HG02840 (cell line): Measurements from ENCODE around the gene ZNF518A.

Source experiments
- ATAC-seq: cut with Tn5 transposase; IDR thresholded peaks from one replicate; pipeline ENCODE4 v1.9.1; 2021; ENCODE audit warnings: mild to moderate bottlenecking, moderate library complexity, moderate number of reproducible peaks; ENCODE audit not compliant: unreplicated experiment, low FRiP score

Gene ZNF518A

GRCh38 chr10:96129387-96130325 is at the start of gene ZNF518A:
TSS of gene ZNF518A (plus strand) at chr10:96130297. CDS start at chr10:96156323, 26,026 bp downstream.
- peak; percentile 71 for ATAC-seq

- no peak for ATAC-seq
Observed at GRCh38 chr10:96082153-96082552, 47.9 kb upstream of the ZNF518A start.

- no peak for ATAC-seq
Observed at GRCh38 chr10:96082748-96083147, 47.3 kb upstream of the ZNF518A start.

- no peak for ATAC-seq
Observed at GRCh38 chr10:96089116-96089515, 41.0 kb upstream of the ZNF518A start.

- peak; percentile 81 for ATAC-seq
Observed at GRCh38 chr10:96089670-96090462, 40.2 kb upstream of the ZNF518A start.

- no peak for ATAC-seq
Observed at GRCh38 chr10:96090463-96090800, 39.7 kb upstream of the ZNF518A start.

- no peak for ATAC-seq
Observed at GRCh38 chr10:96092999-96093767, 36.9 kb upstream of the ZNF518A start.

GRCh38 chr10:96093948-96094347 is 36.1 kb upstream of the ZNF518A start:
- ATAC-seq = no peak

GRCh38 chr10:96096958-96097357 is 33.1 kb upstream of the ZNF518A start:
- ATAC-seq = no peak

GRCh38 chr10:96097865-96098264 is 32.2 kb upstream of the ZNF518A start:
- ATAC-seq = no peak

GRCh38 chr10:96107623-96108038 is 22.5 kb upstream of the ZNF518A start:
- no peak for ATAC-seq

GRCh38 chr10:96112531-96112930 is 17.6 kb upstream of the ZNF518A start:
- ATAC-seq = no peak

GRCh38 chr10:96118604-96119450 is 11.3 kb upstream of the ZNF518A start:
- no peak for ATAC-seq

GRCh38 chr10:96122824-96123223 is 7.3 kb upstream of the ZNF518A start:
- ATAC-seq = no peak

GRCh38 chr10:96124230-96125141 is 5.6 kb upstream of the ZNF518A start:
- no peak for ATAC-seq

- no peak for ATAC-seq
Observed at GRCh38 chr10:96125142-96125515, 5.0 kb upstream of the ZNF518A start.

GRCh38 chr10:96130326-96130995 is 364 bp downstream of the ZNF518A start:
- peak; percentile 50 for ATAC-seq

- no peak for ATAC-seq
Observed at GRCh38 chr10:96131621-96132020, 1.5 kb downstream of the ZNF518A start.
